IMR-90 (cell line): ENCODE results near the gene KIF5C. TPM values are rescaled to one million over a fixed set of nuclear protein-coding genes. Genes with fewer than 3 reads are reported as not detected.

Source experiments
- ATAC-seq: fragments of 200-7000 bp; cut with Tn5 transposase; 2 replicates; pipeline ENCODE4 v1.9.1; 2020; ENCODE audit warnings: low read depth, mild to moderate bottlenecking, moderate library complexity
- BruUV-seq: library from RNA; stranded (reverse); fragments of 400-500 nt; replicated peaks from 2 replicates; lab custom pipeline; 2021; lab: Mats Ljungman, UMichigan
- CTCF ChIA-PET: fragments of 300-600 bp; formaldehyde crosslinking; extraction: SDS; loops from one replicate; lab custom pipeline; 2021; ENCODE audit warnings: antibody characterized with exemption; lab: Yijun Ruan, JAX
- POLR2A ChIA-PET: fragments of 300-600 bp; sonication (Branson Sonifier 250); formaldehyde crosslinking; loops from one replicate; lab custom pipeline; 2022; ENCODE audit warnings: antibody characterized with exemption; ENCODE audit not compliant: unreplicated experiment; lab: Charles Lee
- DNase-seq: peaks from one replicate; pipeline ENCODE4 v3.0.0; 2013
- H2AFZ ChIP-seq: replicated peaks from 2 replicates; pipeline ENCODE3; 2013; ENCODE audit warnings: low read length, mild to moderate bottlenecking; ENCODE audit not compliant: poor library complexity
- H2AK5ac ChIP-seq: 2 replicates; pipeline ENCODE4 v1.6.1; 2013; ENCODE audit warnings: low read depth, low read length, inconsistent platforms
- H2AK9ac ChIP-seq: replicated peaks from 2 replicates; pipeline ENCODE3; 2013; ENCODE audit warnings: mild to moderate bottlenecking, low read depth, low read length, moderate library complexity; ENCODE audit not compliant: poor library complexity
- H2BK120ac ChIP-seq: 2 replicates; pipeline ENCODE4 v1.6.1; 2013; ENCODE audit warnings: low read depth, low read length, inconsistent platforms
- H2BK15ac ChIP-seq: 3 replicates; pipeline ENCODE4 v1.6.1; 2013; ENCODE audit warnings: low read depth, low read length, inconsistent platforms
- H2BK20ac ChIP-seq: 2 replicates; pipeline ENCODE4 v1.6.1; 2013; ENCODE audit warnings: low read depth, mild to moderate bottlenecking, inconsistent platforms, low read length, moderate library complexity
- H2BK5ac ChIP-seq: 2 replicates; pipeline ENCODE4 v1.6.1; 2013; ENCODE audit warnings: mild to moderate bottlenecking, low read depth, low read length, inconsistent platforms; ENCODE audit not compliant: poor library complexity, severe bottlenecking
- H3K14ac ChIP-seq: replicated peaks from 2 replicates; pipeline ENCODE4 v1.6.1; 2013; ENCODE audit warnings: low read depth, low read length, inconsistent platforms
- H3K18ac ChIP-seq: 2 replicates; pipeline ENCODE4 v1.6.1; 2013; ENCODE audit warnings: low read depth, low read length, control low read depth
- H3K23ac ChIP-seq: 2 replicates; pipeline ENCODE4 v1.6.1; 2013; ENCODE audit warnings: low read depth, low read length, inconsistent platforms
- H3K27ac ChIP-seq: 2 replicates; pipeline ENCODE4 v1.5.1; 2013; ENCODE audit warnings: mild to moderate bottlenecking, control low read depth, low read length; ENCODE audit not compliant: insufficient read depth
- H3K27me3 ChIP-seq: 2 replicates; pipeline ENCODE4 v1.6.1; 2013; ENCODE audit warnings: low read length; ENCODE audit not compliant: control insufficient read depth, insufficient read depth
- H3K36me3 ChIP-seq: 2 replicates; pipeline ENCODE4 v1.6.1; 2013; ENCODE audit warnings: low read length, mixed read lengths; ENCODE audit not compliant: control insufficient read depth, insufficient read depth
- H3K4ac ChIP-seq: 2 replicates; pipeline ENCODE4 v1.6.1; 2013; ENCODE audit warnings: low read depth, low read length, inconsistent platforms
- H3K4me1 ChIP-seq: 2 replicates; pipeline ENCODE4 v1.6.1; 2013; ENCODE audit warnings: low read length, mixed read lengths; ENCODE audit not compliant: control insufficient read depth, insufficient read depth
- H3K4me2 ChIP-seq: 2 replicates; pipeline ENCODE4 v1.6.1; 2013; ENCODE audit warnings: low read depth, mild to moderate bottlenecking, control low read depth, low read length, moderate library complexity
- H3K4me3 ChIP-seq: 2 replicates; pipeline ENCODE4 v1.5.1; 2013; ENCODE audit warnings: low read depth, mild to moderate bottlenecking, control low read depth, low read length, moderate library complexity; ENCODE audit not compliant: insufficient read depth
- H3K56ac ChIP-seq: 2 replicates; pipeline ENCODE4 v1.6.1; 2013; ENCODE audit warnings: low read length, inconsistent platforms; ENCODE audit not compliant: insufficient read depth; ENCODE audit errors: extremely low read depth
- H3K79me1 ChIP-seq, 2 experiments: 2 replicates each; pipeline ENCODE4 v1.6.1; 2013; ENCODE audit warnings: low read length in 2 of 2, inconsistent platforms in 1 of 2, low read depth in 1 of 2
- H3K9ac ChIP-seq: 2 replicates; pipeline ENCODE4 v1.6.1; 2013; ENCODE audit warnings: low read depth, low read length, control low read depth
- H3K9me1 ChIP-seq: 2 replicates; pipeline ENCODE4 v1.6.1; 2013; ENCODE audit warnings: low read length, inconsistent platforms; ENCODE audit not compliant: insufficient read depth
- H3K9me3 ChIP-seq: 2 replicates; pipeline ENCODE4 v1.6.1; 2013; ENCODE audit warnings: low read length; ENCODE audit not compliant: control insufficient read depth, insufficient read depth
- H4K20me1 ChIP-seq: 2 replicates; pipeline ENCODE4 v1.6.1; 2013; ENCODE audit warnings: low read length, inconsistent platforms; ENCODE audit not compliant: insufficient read depth
- H4K5ac ChIP-seq: 2 replicates; pipeline ENCODE4 v1.6.1; 2013; ENCODE audit warnings: mild to moderate bottlenecking, low read depth, low read length, control low read depth
- H4K8ac ChIP-seq, 2 experiments: 2 replicates each; pipeline ENCODE4 v1.6.1; 2013; ENCODE audit warnings: low read depth in 2 of 2, low read length in 2 of 2, control low read depth in 1 of 2, inconsistent platforms in 1 of 2
- H4K91ac ChIP-seq: 2 replicates; pipeline ENCODE4 v1.6.1; 2013; ENCODE audit warnings: low read depth, low read length, inconsistent platforms; ENCODE audit not compliant: insufficient read depth
- BHLHE40 ChIP-seq: fragments of 150-350 bp; IDR thresholded peaks from 2 replicates; pipeline ENCODE4 v1.6.1; 2016; ENCODE audit warnings: mild to moderate bottlenecking, low read depth, low read length
- CEBPB ChIP-seq: IDR thresholded peaks from 2 replicates; pipeline ENCODE4 v1.6.1; 2012; ENCODE audit warnings: low read depth, low read length, improper control_type of control experiment
- CHD1 ChIP-seq: IDR thresholded peaks from 2 replicates; pipeline ENCODE4 v1.6.1; 2012; ENCODE audit warnings: low read depth, low read length, improper control_type of control experiment
- MAFK ChIP-seq: IDR thresholded peaks from 2 replicates; pipeline ENCODE4 v1.6.1; 2012; ENCODE audit warnings: low read depth, low read length, improper control_type of control experiment
- MAZ ChIP-seq: IDR thresholded peaks from 2 replicates; pipeline ENCODE4 v1.6.1; 2012; ENCODE audit warnings: low read depth, mild to moderate bottlenecking, low read length, improper control_type of control experiment, moderate library complexity, borderline replicate concordance
- MXI1 ChIP-seq: IDR thresholded peaks from 2 replicates; pipeline ENCODE4 v1.6.1; 2012; ENCODE audit warnings: low read depth, mild to moderate bottlenecking, low read length, moderate library complexity, borderline replicate concordance
- POLR2A ChIP-seq: IDR thresholded peaks from 2 replicates; pipeline ENCODE4 v1.6.1; 2012; ENCODE audit warnings: mild to moderate bottlenecking, low read depth, low read length
- RFX5 ChIP-seq: IDR thresholded peaks from 2 replicates; pipeline ENCODE4 v1.8.0; 2012; ENCODE audit warnings: low read depth, mild to moderate bottlenecking, low read length, moderate library complexity
- SMC3 ChIP-seq: fragments of 150-350 bp; IDR thresholded peaks from 2 replicates; pipeline ENCODE4 v1.6.1; 2016; ENCODE audit warnings: low read depth, mild to moderate bottlenecking, antibody characterized with exemption, low read length, moderate library complexity
- WGBS, 2 experiments: methylation state at CpG; one replicate each; pipeline versions ENCODE4 v1.1.5 to v1.1.7; 2013; ENCODE audit warnings: missing lambda C conversion rate in 2 of 2; ENCODE audit not compliant: insufficient read length in 1 of 2; ENCODE audit errors: extremely low coverage in 2 of 2; 5-methylcytosine and 5-hydroxymethylcytosine counted together
- dilution Hi-C: fragments of 300-500 bp; cut with HindIII; formaldehyde crosslinking; loops from one replicate; pipeline ENCODE4 v1.14.3; 2018; ENCODE audit warnings: low sequenced_read_pairs; ENCODE audit not compliant: unreplicated experiment
- in situ Hi-C: fragments of 300-500 bp; cut with MboI; formaldehyde crosslinking; loops from 3 replicates; pipeline ENCODE4 v1.14.3; 2019; ENCODE audit warnings: low sequenced_read_pairs, inconsistent platforms, mixed read lengths
- intact Hi-C: fragments of 100-400 bp; cut with micrococcal nuclease; formaldehyde crosslinking; loops from 2 replicates; pipeline ENCODE4 v1.10.0; 2022
- polyA plus RNA-seq, 3 experiments: library from polyadenylated mRNA; depleted of rRNA; stranded (reverse); fragments of >200 nt; gene quantifications; 2 replicates each; pipeline ENCODE4 v1.2.3, GENCODE V29; 2012; ENCODE audit warnings: low replicate concordance in 1 of 3
- total RNA-seq: library from RNA; depleted of rRNA; stranded (reverse); fragments of >200 nt; gene quantifications from 2 replicates; pipeline ENCODE4 v1.2.3, GENCODE V29; 2012
- TF ChIP-seq, protein P1 (sequence below): fragments of 150-350 bp; IDR thresholded peaks from 2 replicates; pipeline ENCODE4 v1.6.1; 2017; ENCODE audit warnings: mild to moderate bottlenecking, antibody characterized with exemption, low read length, low read depth

KIF5C gene
- total and polyA plus RNA-seq, 2 of the 4 experiments (the other 2 are of a cell fraction) = 0.10 to 0.18 TPM

GRCh38 chr2:148990968-148991367, 115.9 kb downstream of the KIF5C start:
- Histone ChIP-seq H3K27me3 (no peaks in the 10 kb centered on the region), H3K4me1 (no peaks in the 10 kb centered on the region), H4K20me1 (no peaks in the 10 kb centered on the region), H4K91ac (no peak overlapping the region), H2AFZ (no peak overlapping the region), H3K9me3 (no peaks in the 10 kb centered on the region), H2BK120ac (no peak overlapping the region), H3K4ac (no peak overlapping the region), H2BK5ac (no peak overlapping the region), H3K14ac (no peak overlapping the region), H3K79me1 (no peaks in the 10 kb centered on the region), H3K18ac (no peak overlapping the region), H4K8ac (no peak overlapping the region), H2BK20ac (no peak overlapping the region), H2AK9ac (no peak overlapping the region), H3K4me3 (no peak overlapping the region), H3K4me2 (no peak overlapping the region), H3K56ac (no peak overlapping the region), H4K5ac (no peak overlapping the region), H3K36me3 (no peaks in the 10 kb centered on the region), H3K9ac (no peak overlapping the region), H3K27ac (no peak overlapping the region), H2AK5ac (no peak overlapping the region), H3K23ac (no peak overlapping the region), H2BK15ac (no peak overlapping the region), H3K9me1 (no peaks in the 10 kb centered on the region)
- intact Hi-C loops (loop anchor here (1.0 to 5.0 kb wide), 5 partner anchors 350 to 1054 kb away; no protein-coding TSS in a partner anchor), dilution Hi-C loops (no loop called here), in situ Hi-C loops (loop anchor here (25.0 kb wide), 1 partner anchor 1004 kb away; no protein-coding TSS in a partner anchor)
- DNase-seq (no peak), ATAC-seq (no peak)
- no peak for TF ChIP-seq MAFK
- TF ChIP-seq RFX5 = no peak
- TF ChIP-seq BHLHE40 = no peak
- no peak for TF ChIP-seq MAZ
- TF ChIP-seq POLR2A = no peak
- TF ChIP-seq SMC3 = no peak
- no peak for TF ChIP-seq CHD1
- no peak for TF ChIP-seq MXI1
- no peak for TF ChIP-seq CEBPB
- TF ChIP-seq, protein P1, sequence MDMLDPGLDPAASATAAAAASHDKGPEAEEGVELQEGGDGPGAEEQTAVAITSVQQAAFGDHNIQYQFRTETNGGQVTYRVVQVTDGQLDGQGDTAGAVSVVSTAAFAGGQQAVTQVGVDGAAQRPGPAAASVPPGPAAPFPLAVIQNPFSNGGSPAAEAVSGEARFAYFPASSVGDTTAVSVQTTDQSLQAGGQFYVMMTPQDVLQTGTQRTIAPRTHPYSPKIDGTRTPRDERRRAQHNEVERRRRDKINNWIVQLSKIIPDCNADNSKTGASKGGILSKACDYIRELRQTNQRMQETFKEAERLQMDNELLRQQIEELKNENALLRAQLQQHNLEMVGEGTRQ = no peak
- no TSS peak for BruUV-seq
- POLR2A ChIA-PET = no interaction called here
- CTCF ChIA-PET = no interaction called here
- WGBS, 2 experiments = 54% methylated on average over 4 of the region's 6 CpGs; no CpG with 5 or more reads in 1 of the 2 experiments
